GM18498 (cell line): ENCODE data around the gene RNF212B.
A peak's percentile ranks its signal among the peaks of the same experiment; 100 is the strongest.
"Not testable (repeated sequence)": the region's sequence is repeated elsewhere in the genome, so short reads cannot be mapped to it uniquely, and the experiment has no call there.

ENCODE experiments used
- ATAC-seq: cut with Tn5 transposase; IDR thresholded peaks from one replicate; pipeline ENCODE4 v1.9.1; 2021; ENCODE audit warnings: mild to moderate bottlenecking, moderate library complexity; ENCODE audit not compliant: unreplicated experiment

The RNF212B gene, protein sequence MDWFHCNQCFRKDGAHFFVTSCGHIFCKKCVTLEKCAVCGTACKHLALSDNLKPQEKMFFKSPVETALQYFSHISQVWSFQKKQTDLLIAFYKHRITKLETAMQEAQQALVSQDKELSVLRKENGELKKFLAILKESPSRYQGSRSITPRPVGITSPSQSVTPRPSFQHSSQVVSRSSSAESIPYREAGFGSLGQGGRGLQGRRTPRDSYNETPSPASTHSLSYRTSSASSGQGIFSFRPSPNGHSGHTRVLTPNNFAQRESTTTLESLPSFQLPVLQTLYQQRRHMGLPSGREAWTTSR

GRCh38 chr14:23237772-23238594 lies at the start of gene RNF212B:
RNF212B (plus strand) TSS chr14:23237936; CDS start chr14:23240346, 2,410 bp downstream.
- ATAC-seq = peak; percentile 54

DNA sequence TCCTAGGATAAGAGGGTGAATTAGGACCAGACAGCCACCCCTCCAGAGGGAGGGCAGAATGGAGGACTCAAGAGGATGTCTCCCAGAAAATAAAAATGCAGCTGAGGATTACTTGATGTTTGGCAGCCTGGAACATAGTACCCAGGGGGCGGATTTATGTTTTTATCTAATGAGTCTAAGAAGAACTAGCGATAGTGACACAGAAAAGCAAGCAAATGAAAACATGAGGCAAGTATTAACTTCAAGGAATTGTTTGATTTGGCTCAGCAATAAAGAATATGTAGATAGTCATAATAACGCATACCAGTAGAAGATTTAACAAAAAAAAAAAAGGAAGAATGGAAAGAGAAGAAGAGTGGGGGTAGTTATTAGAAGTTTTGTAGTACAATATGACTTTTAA lies 44.3 kb upstream of the RNF212B start:
- no peak for ATAC-seq

- ATAC-seq = no peak
Measured at GRCh38 chr14:23195552-23196101, 42.1 kb upstream of the RNF212B start.

- not testable (repeated sequence) for ATAC-seq
Measured at GRCh38 chr14:23196487-23196886, 41.2 kb upstream of the RNF212B start.

DNA sequence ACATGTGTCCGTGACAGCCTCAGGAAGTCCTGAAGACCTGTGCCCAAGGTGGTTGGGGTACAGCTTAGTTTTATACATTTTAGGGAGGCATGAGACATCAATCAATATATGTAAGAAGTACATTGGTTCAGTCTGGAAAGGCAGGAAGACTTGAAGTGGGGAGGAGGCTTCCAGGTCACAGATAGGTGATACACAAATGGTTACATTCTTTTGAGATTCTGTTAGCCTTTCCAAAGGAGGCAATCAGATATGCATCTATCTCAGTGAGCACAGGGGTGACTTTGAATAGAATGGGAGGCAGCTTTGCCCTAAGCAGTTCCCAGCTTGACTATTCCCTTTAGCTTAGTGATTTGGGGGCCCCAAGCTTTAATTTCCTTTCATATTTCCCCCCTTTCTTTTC lies 38.6 kb upstream of the RNF212B start:
- ATAC-seq = not testable (repeated sequence)

DNA sequence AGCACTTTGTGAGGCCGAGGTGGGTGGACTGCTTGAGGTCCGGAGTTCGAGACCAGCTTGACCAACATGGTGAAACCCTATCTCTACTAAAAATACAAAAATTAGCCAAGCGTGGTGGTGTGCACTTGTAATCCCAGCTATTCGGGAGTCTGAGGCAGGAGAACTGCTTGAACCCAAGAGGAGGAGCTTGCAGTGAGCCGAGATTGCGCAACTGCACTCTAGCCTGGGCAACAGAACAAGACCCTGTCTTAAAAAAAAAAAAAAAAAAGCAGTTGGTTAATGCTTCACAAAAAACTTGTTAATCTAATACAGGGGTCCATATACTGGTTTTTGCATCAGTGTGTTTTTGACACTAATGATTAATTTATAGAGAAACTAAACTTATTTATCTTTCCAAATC lies 35.7 kb upstream of the RNF212B start:
- no peak for ATAC-seq

GRCh38 chr14:23206422-23207145 lies 31.2 kb upstream of the RNF212B start:
- no peak for ATAC-seq

DNA sequence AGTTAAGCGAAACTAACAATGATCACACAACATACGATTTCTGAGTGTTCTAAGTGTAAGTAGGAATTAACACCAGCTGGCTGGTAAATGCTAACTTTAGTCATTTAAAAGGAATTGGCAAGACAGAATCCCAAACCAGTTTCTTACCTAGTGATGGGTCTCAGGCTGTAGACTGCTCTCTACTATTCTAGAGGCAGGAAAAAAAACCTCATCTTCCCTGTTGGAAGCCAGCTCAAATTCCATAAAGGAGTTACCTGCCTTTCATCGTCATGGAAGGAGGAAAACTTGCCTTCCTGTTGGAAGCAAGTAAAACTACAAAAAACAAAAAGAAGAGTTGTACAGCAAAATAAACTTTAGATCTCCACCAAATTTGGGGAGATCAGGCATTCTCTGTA lies 30.6 kb upstream of the RNF212B start:
- no peak for ATAC-seq

- no peak for ATAC-seq
Measured at GRCh38 chr14:23208324-23208723, 29.4 kb upstream of the RNF212B start.

DNA sequence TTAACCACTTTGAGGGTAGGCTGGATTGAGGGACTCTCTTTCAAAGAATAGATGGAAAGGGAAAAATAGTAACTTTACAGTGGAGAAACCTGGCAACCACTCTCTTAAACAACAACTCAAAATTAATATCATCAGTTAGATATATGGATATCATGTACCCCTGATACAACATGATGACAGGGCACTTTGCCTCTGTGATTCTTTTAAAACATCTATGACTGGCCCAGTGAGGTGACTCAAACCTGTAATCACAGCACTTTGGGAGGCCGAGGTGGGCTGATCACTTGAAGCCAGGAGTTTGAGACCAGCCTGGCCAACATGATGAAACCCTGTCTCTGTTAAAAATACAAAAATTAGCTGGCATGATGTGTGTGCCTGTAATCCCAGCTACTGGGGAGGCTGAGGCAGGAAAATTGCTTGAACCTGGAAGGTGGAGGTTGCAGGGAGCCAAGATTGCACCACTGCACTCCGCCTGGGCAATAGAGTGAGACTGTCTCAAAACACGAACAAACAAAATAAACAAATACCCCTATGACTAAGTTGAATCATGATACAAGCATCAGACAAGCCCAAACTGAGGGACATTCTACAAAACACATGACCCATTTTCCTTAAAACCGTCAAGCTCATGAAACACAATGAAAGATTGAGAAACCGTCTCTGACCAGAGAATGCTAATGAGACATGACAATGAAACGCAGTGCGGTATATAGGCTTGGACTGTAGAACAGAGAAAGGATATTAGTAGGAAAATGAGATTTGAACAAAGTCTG lies 27.9 kb upstream of the RNF212B start:
- no peak for ATAC-seq

DNA sequence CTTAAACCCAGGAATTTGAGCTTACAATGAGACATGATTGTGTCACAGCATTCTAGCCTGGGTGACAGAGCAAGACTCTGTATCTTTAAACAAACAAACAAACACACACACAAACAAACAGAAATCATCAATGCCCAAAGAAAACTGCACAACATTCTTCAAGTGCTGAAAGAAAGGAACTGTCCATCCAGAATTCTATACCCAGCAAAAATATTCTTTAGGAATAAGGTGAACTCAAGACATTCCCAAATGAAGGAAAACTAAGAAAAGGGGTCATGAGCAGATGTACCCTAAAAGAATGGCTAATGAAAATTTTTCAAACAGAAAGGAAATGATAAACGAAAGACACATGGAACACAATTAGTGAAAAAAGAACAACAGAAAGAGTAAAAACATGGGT lies 22.3 kb upstream of the RNF212B start:
- no peak for ATAC-seq

GRCh38 chr14:23217032-23218020 lies 20.4 kb upstream of the RNF212B start:
- ATAC-seq = no peak

DNA sequence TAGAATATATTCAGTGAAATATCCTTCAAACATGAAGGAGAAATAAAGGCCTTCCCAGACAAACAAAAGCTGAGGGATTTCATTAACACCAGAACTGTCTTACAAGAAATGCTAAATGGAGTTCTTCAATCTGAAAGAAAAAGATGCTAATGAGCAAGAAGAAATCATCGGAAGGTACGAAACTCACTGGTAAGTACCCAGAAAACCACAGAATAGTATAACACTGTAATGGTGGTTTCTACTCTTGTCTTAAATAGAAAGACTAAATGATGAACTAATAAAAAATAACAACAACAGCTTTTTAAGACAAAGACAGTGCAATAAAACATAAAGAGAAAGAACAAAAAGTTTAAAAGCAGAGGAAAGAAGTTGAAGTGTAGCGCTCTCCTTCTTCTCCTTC lies 18.7 kb upstream of the RNF212B start:
- no peak for ATAC-seq

DNA sequence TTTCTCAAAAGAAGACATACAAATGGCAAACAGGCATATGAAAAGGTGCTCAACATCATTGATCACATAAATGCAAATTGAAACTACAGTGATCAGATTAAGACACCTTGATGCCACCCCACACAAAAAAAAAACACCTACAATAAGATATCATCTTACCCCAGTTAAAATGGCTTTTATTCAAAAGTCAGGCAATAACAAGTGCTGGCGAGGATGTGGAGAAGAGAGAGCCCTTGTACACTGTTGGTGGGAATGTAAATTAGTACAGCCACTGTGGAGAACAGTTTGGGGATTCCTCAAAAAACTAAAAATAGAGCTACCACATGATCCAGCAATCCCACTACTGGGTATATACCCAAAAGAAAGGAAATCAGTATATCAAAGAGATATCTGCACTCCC lies 12.8 kb upstream of the RNF212B start:
- ATAC-seq = not testable (repeated sequence)

DNA sequence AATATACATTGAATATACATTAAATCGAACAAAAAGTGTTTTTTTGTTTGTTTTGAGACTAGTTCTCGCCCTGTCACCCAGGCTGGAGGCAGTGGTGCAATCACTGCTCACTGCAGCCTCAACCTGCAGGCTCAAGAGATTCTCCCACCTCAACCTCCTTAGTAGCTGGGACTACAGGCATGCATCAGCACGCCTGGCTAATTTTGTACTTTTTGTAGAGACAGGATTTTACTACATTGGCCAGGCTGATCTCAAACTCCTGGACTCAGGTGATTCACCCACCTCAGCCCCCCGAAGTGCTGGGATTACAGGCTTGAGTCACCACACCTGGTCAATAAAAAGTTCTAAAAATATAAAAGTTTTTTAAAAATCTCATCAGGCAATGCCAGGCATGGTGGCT lies 10.2 kb upstream of the RNF212B start:
- no peak for ATAC-seq

- ATAC-seq = no peak
Measured at GRCh38 chr14:23228812-23229211, 8.9 kb upstream of the RNF212B start.

GRCh38 chr14:23232241-23232808 lies 5.4 kb upstream of the RNF212B start:
- not testable (repeated sequence) for ATAC-seq

DNA sequence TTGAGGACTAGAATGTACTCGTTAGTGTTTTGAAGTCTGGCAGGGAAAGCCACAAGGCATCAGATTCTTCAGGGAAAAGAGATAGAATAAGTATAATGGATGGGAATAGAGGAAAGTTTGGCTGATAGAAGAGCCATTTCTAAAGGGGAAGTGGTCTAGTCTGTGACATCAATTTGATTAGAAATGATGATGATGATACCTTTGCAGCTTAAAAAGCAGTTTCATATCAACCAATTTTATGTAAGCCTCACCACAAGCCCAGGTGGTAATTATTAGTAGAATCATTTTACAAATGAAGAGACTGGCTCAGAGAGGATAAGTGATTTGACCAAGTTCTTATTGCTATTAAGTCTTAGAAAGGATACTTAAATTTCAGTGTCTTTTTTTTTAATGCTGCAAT lies 2.9 kb downstream of the RNF212B start:
- ATAC-seq = no peak
